NT2/D1 (cell line): ENCODE results near the gene IL22RA2.

Source experiments
- SUZ12 ChIP-seq: IDR thresholded peaks from 2 replicates; pipeline ENCODE4 v1.6.1; 2011; ENCODE audit not compliant: insufficient read length, insufficient read depth; ENCODE audit errors: extremely low read depth
- YY1 ChIP-seq: IDR thresholded peaks from 2 replicates; pipeline ENCODE4 v1.6.1; 2011; ENCODE audit not compliant: insufficient read length, insufficient read depth

- TF ChIP-seq YY1 (no peak), SUZ12 (no peak)
These were observed 39.9 kb upstream of the IL22RA2 start for GRCh38 chr6:137213331-137213740.
